Measurements from ENCODE around the gene IRX5.

- no peak for TF ChIP-seq CTCF (IDR thresholded peaks at IDR 0.05; ENCODE audit: low read depth, low read length)
- TF ChIP-seq POLR2A (IDR thresholded peaks at IDR 0.05; ENCODE audit: extremely low read depth, insufficient read length) = no peak
- TF ChIP-seq MAX (IDR thresholded peaks at IDR 0.05; ENCODE audit: low read depth, low read length) = no peak
Observed at GRCh38 chr16:54954220-54954619, 23.6 kb downstream of the IRX5 start.

Measured in NB4 (cell line).